ENCODE data around the gene DCC.

DNA sequence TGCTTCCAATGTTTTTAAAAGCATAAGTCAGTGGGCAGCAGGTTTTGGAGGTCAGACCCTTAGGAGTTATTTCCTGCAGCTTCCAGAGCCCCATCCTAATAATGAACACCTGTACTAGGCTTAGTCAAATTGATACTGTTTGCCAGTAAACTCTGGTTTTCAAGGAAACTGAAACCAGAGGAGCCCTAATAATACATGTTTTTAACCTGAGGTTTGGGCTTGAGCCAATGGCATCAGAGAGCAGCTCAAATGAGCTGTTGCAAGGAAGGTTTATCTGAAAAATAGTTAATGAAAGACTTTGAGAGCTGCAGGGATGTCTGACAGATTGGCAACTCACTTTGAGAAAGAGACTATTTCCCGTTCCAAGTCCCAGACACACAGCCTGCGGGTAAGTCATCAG is 54.6 kb downstream of the DCC start:
- TF ChIP-seq, protein P1, sequence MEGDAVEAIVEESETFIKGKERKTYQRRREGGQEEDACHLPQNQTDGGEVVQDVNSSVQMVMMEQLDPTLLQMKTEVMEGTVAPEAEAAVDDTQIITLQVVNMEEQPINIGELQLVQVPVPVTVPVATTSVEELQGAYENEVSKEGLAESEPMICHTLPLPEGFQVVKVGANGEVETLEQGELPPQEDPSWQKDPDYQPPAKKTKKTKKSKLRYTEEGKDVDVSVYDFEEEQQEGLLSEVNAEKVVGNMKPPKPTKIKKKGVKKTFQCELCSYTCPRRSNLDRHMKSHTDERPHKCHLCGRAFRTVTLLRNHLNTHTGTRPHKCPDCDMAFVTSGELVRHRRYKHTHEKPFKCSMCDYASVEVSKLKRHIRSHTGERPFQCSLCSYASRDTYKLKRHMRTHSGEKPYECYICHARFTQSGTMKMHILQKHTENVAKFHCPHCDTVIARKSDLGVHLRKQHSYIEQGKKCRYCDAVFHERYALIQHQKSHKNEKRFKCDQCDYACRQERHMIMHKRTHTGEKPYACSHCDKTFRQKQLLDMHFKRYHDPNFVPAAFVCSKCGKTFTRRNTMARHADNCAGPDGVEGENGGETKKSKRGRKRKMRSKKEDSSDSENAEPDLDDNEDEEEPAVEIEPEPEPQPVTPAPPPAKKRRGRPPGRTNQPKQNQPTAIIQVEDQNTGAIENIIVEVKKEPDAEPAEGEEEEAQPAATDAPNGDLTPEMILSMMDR (conservative IDR thresholded peaks at IDR 0.05; ENCODE audit: low read length) = no peak
- no peak for TF ChIP-seq EZH2phosphoT487 (IDR thresholded peaks at IDR 0.05; ENCODE audit: borderline replicate concordance)

All from Loucy (cell line).